Measurements from ENCODE around the gene KLHL18.
"Not testable (repeated sequence)": the region's sequence is repeated elsewhere in the genome, so short reads cannot be mapped to it uniquely, and the experiment has no call there.

The KLHL18 gene

GRCh38 chr3:47314056-47314764, 31.5 kb downstream of the KLHL18 start:
- no peak for DNase-seq (ENCODE audit: low spot score)

- DNase-seq (ENCODE audit: low spot score) = no peak
These were observed 32.4 kb downstream of the KLHL18 start for GRCh38 chr3:47315069-47315647.

GRCh38 chr3:47316151-47316550, 33.4 kb downstream of the KLHL18 start:
- not testable (repeated sequence) for DNase-seq (ENCODE audit: low spot score)

- no peak for DNase-seq (ENCODE audit: low spot score)
These were observed 36.2 kb downstream of the KLHL18 start for GRCh38 chr3:47318916-47319315.

- DNase-seq (ENCODE audit: low spot score) = no peak
These were observed 37.2 kb downstream of the KLHL18 start for GRCh38 chr3:47319956-47320355.

GRCh38 chr3:47323431-47324277, 40.9 kb downstream of the KLHL18 start:
- DNase-seq (ENCODE audit: low spot score) = no peak

GRCh38 chr3:47324278-47324865, 41.6 kb downstream of the KLHL18 start:
- DNase-seq (ENCODE audit: low spot score) = peak; percentile 71

- DNase-seq (ENCODE audit: low spot score) = no peak
These were observed 51.2 kb downstream of the KLHL18 start for GRCh38 chr3:47333907-47334306.

GRCh38 chr3:47337656-47338055, 54.9 kb downstream of the KLHL18 start:
- no peak for DNase-seq (ENCODE audit: low spot score)

GRCh38 chr3:47339951-47340350, 57.2 kb downstream of the KLHL18 start:
- DNase-seq (ENCODE audit: low spot score) = no peak

GRCh38 chr3:47340866-47341265, 58.1 kb downstream of the KLHL18 start:
- no peak for DNase-seq (ENCODE audit: low spot score)

GRCh38 chr3:47342151-47342550, 59.4 kb downstream of the KLHL18 start:
- DNase-seq (ENCODE audit: low spot score) = no peak

GRCh38 chr3:47342812-47343211, 60.1 kb downstream of the KLHL18 start:
- no peak for DNase-seq (ENCODE audit: low spot score)

- DNase-seq (ENCODE audit: low spot score) = no peak
These were observed 60.8 kb downstream of the KLHL18 start for GRCh38 chr3:47343471-47343971.

GRCh38 chr3:47344971-47345370, 62.2 kb downstream of the KLHL18 start:
- DNase-seq (ENCODE audit: low spot score) = no peak

GRCh38 chr3:47347217-47347801, 64.6 kb downstream of the KLHL18 start:
- DNase-seq (ENCODE audit: low spot score) = peak; percentile 75

GRCh38 chr3:47348411-47349154, 65.8 kb downstream of the KLHL18 start:
- DNase-seq (ENCODE audit: low spot score) = no peak

- DNase-seq (ENCODE audit: low spot score) = no peak
These were observed 72.3 kb downstream of the KLHL18 start for GRCh38 chr3:47355010-47355409.

- DNase-seq (ENCODE audit: low spot score) = no peak
These were observed 73.5 kb downstream of the KLHL18 start for GRCh38 chr3:47356201-47356600.

GRCh38 chr3:47359323-47359722, 76.6 kb downstream of the KLHL18 start:
- no peak for DNase-seq (ENCODE audit: low spot score)

GRCh38 chr3:47360110-47360517, 77.4 kb downstream of the KLHL18 start:
- DNase-seq (ENCODE audit: low spot score) = not testable (repeated sequence)
